ENCODE measurements around the gene PTTG1IP. TPM values are rescaled to one million over a fixed set of nuclear protein-coding genes. Genes with fewer than 3 reads are reported as not detected.

PTTG1IP gene
- total RNA-seq, 1 experiment from 2014 or later: 330 TPM

DNA sequence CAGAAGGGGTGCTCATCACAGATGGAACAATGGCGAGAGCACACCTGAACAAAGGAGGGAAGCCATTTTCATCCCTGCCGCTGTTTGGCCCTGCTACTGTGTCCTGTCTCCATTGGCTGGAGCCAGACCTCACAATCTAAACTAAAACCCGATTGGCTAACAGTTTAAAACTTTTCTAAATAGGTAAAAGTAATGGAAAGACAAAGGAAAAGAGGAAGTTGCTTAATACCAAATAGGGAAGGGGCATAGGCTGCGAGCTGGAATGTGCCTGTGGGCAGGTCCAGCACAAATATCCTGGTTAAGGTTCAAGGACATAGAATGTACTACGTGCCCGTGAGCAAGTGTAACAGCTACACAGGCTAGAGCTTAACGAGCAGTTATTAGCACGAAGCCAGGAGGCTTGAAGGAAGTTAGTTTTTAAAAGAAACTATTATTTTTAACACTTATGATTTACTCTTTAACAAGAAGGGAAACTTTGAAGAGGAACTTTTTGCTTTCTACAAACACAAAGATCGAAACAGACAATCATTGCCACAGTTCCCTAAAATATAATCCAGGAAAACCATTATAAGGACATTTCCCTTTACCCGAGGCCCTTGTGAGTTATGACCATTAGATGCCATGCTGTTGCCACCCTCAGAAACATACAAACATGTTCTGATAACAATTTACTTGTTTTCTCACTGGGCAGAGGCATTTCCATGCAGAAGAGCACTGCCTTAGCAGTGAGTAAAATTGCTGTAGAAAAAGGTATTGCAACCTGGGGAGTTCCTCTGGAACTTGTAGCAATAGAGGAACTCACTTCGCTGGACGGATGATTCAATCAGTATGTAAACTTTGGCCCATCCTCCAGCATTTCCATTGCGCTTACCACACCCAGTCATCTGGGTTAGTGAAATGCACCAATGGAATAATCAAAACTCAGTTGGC lies 4.8 kb upstream of the PTTG1IP start:
- no peak overlapping the region for H3K9ac ChIP-seq (ENCODE audit: low read length)
- H4K20me1 ChIP-seq (ENCODE audit: low read length): no peaks in the 10 kb centered on the region
- TF ChIP-seq EZH2 (IDR thresholded peaks at IDR 0.05; ENCODE audit: low read length, unreplicated experiment): no peak
- no peak for TF ChIP-seq CTCF (conservative IDR thresholded peaks at IDR 0.05; ENCODE audit: low read depth, low read length)
- TF ChIP-seq EZH2phosphoT487 (IDR thresholded peaks at IDR 0.05; ENCODE audit: borderline replicate concordance, low read length): no peak
- no peaks in the 10 kb centered on the region for H3K36me3 ChIP-seq (ENCODE audit: low read depth, low read length)
- DNase-seq (peak; percentile 89), ATAC-seq (peak; percentile 52)
- peak overlapping the region; percentile 54 for H3K4me2 ChIP-seq (ENCODE audit: low read length)
- H3K79me2 ChIP-seq (ENCODE audit: low read length): peaks cover 8% of the 10 kb centered on the region; the same call in 1 of the 2 replicates
- peaks cover 5% of the 10 kb centered on the region for H3F3A ChIP-seq (ENCODE audit: low read length, unreplicated experiment)
- CTCF ChIA-PET: no interaction called here
- H3K4me3 ChIP-seq (ENCODE audit: low read length): peak overlapping the region; percentile 5; the same call in 1 of the 2 replicates
- POLR2A ChIA-PET (ENCODE audit: unreplicated experiment): no interaction called here
- no peaks in the 10 kb centered on the region for H3K9me3 ChIP-seq (ENCODE audit: low read length)
- peaks cover 67% of the 10 kb centered on the region for H3K4me1 ChIP-seq (ENCODE audit: insufficient read depth, low read length)
- no peak overlapping the region for H2AFZ ChIP-seq (ENCODE audit: low read length)
- peak overlapping the region; percentile 43 for H3K27ac ChIP-seq (ENCODE audit: low read length)
- H3K27me3 ChIP-seq (ENCODE audit: low read length): no peaks in the 10 kb centered on the region
- intact Hi-C loops (cut with micrococcal nuclease): loop anchor here (5.0 to 10.0 kb wide), 2 partner anchors 34 to 246 kb away; no protein-coding TSS in a partner anchor
- BruUV-seq (replicated peaks): TSS peak; percentile 42
- H3K9me2 ChIP-seq (replicated peaks; ENCODE audit: low read length): no peaks in the 10 kb centered on the region

- H3K4me1 ChIP-seq (ENCODE audit: insufficient read depth, low read length): peaks cover 60% of the 10 kb centered on the region
- ATAC-seq (no peak), DNase-seq (no peak)
- peaks cover 5% of the 10 kb centered on the region for H3F3A ChIP-seq (ENCODE audit: low read length, unreplicated experiment)
- H3K4me2 ChIP-seq (ENCODE audit: low read length): no peak overlapping the region
- H3K9ac ChIP-seq (ENCODE audit: low read length): no peak overlapping the region
- peaks cover 10% of the 10 kb centered on the region; the same call in 1 of the 2 replicates for H4K20me1 ChIP-seq (ENCODE audit: low read length)
- peaks cover 21% of the 10 kb centered on the region for H3K79me2 ChIP-seq (ENCODE audit: low read length)
- H3K9me3 ChIP-seq (ENCODE audit: low read length): no peaks in the 10 kb centered on the region
- BruUV-seq (replicated peaks): no TSS peak
- H3K9me2 ChIP-seq (replicated peaks; ENCODE audit: low read length): no peaks in the 10 kb centered on the region
- POLR2A ChIA-PET (ENCODE audit: unreplicated experiment): no interaction called here
- H3K27me3 ChIP-seq (ENCODE audit: low read length): no peaks in the 10 kb centered on the region
- H2AFZ ChIP-seq (ENCODE audit: low read length): no peak overlapping the region
- CTCF ChIA-PET: no interaction called here
- no peaks in the 10 kb centered on the region for H3K36me3 ChIP-seq (ENCODE audit: low read depth, low read length)
- H3K4me3 ChIP-seq (ENCODE audit: low read length): no peak overlapping the region
- H3K27ac ChIP-seq (ENCODE audit: low read length): no peak overlapping the region
- TF ChIP-seq EZH2phosphoT487 (IDR thresholded peaks at IDR 0.05; ENCODE audit: borderline replicate concordance, low read length) (no peak), EZH2 (IDR thresholded peaks at IDR 0.05; ENCODE audit: low read length, unreplicated experiment) (no peak), CTCF (conservative IDR thresholded peaks at IDR 0.05; ENCODE audit: low read depth, low read length) (no peak)
- intact Hi-C loops (cut with micrococcal nuclease): loop anchor here (5.0 to 10.0 kb wide), 2 partner anchors 35 to 248 kb away; no protein-coding TSS in a partner anchor
Measured at GRCh38 chr21:44876849-44877575, 3.5 kb upstream of the PTTG1IP start.
